GM23338 (cell line): ENCODE data around the gene QRICH2. TPM values are rescaled to one million over a fixed set of nuclear protein-coding genes. Genes with fewer than 3 reads are reported as not detected.
A peak's percentile ranks its signal among the peaks of the same experiment; 100 is the strongest.

Experiments used
- ATAC-seq: fragments of 200-7000 bp; cut with Tn5 transposase; 3 replicates; pipeline ENCODE4 v1.9.1; 2020
- DNase-seq: peaks from one replicate; pipeline ENCODE4 v3.0.0-alpha.2; 2015; ENCODE audit warnings: low spot score
- H2AFZ ChIP-seq: fragments of 200-600 bp; sonication (generic); 2 replicates; pipeline ENCODE4 v1.8.0; 2016; ENCODE audit warnings: antibody characterized with exemption, mild to moderate bottlenecking, moderate library complexity
- H3F3A ChIP-seq: fragments of 200-600 bp; sonication (generic); replicated peaks from 2 replicates; pipeline ENCODE4 v1.8.0; 2017; ENCODE audit warnings: antibody characterized with exemption, mixed run types, low read depth
- H3K27ac ChIP-seq: fragments of 200-600 bp; sonication (generic); 2 replicates; pipeline ENCODE4 v1.6.1; 2016; ENCODE audit warnings: low read depth
- H3K27me3 ChIP-seq: fragments of 200-600 bp; sonication (generic); 2 replicates; pipeline ENCODE4 v1.8.0; 2016; ENCODE audit warnings: mild to moderate bottlenecking, mixed run types, moderate library complexity; ENCODE audit not compliant: insufficient read depth
- H3K36me3 ChIP-seq: fragments of 200-600 bp; sonication (generic); 2 replicates; pipeline ENCODE4 v1.8.0; 2016; ENCODE audit warnings: mild to moderate bottlenecking; ENCODE audit not compliant: insufficient read depth
- H3K4me1 ChIP-seq: fragments of 200-600 bp; sonication (generic); 2 replicates; pipeline ENCODE4 v1.8.0; 2016; ENCODE audit warnings: mild to moderate bottlenecking, moderate library complexity; ENCODE audit not compliant: insufficient read depth
- H3K4me2 ChIP-seq: fragments of 200-600 bp; sonication (generic); 2 replicates; pipeline ENCODE4 v1.7.1; 2017; ENCODE audit warnings: mixed run types
- H3K4me3 ChIP-seq: fragments of 200-600 bp; sonication (generic); 2 replicates; pipeline ENCODE4 v1.6.1; 2016; ENCODE audit warnings: mixed run types
- H3K79me2 ChIP-seq: fragments of 200-600 bp; sonication (generic); replicated peaks from 2 replicates; pipeline ENCODE4 v1.8.0; 2017; ENCODE audit warnings: mild to moderate bottlenecking; ENCODE audit not compliant: insufficient read depth
- H3K9me2 ChIP-seq: fragments of 200-600 bp; sonication (generic); 2 replicates; pipeline ENCODE4 v1.8.0; 2017; ENCODE audit not compliant: insufficient read depth
- H4K20me1 ChIP-seq: fragments of 200-600 bp; sonication (generic); replicated peaks from 2 replicates; pipeline ENCODE4 v1.8.0; 2017; ENCODE audit warnings: mild to moderate bottlenecking; ENCODE audit not compliant: insufficient read depth
- H3K27ac Mint-ChIP-seq: 2 replicates; pipeline ENCODE4 v1.8.0; 2020; ENCODE audit warnings: inconsistent platforms, mild to moderate bottlenecking, moderate library complexity, mixed read lengths
- H3K27me3 Mint-ChIP-seq: 3 replicates; pipeline ENCODE4 v1.8.0; 2022; ENCODE audit warnings: low read depth, mild to moderate bottlenecking, moderate library complexity, mixed read lengths, inconsistent platforms; ENCODE audit not compliant: insufficient read depth, poor library complexity
- H3K36me3 Mint-ChIP-seq: 3 replicates; pipeline ENCODE4 v1.8.0; 2021; ENCODE audit warnings: low read depth, mild to moderate bottlenecking, inconsistent platforms, moderate library complexity, mixed read lengths
- H3K4me1 Mint-ChIP-seq: 3 replicates; pipeline ENCODE4 v1.8.0; 2020; ENCODE audit warnings: mild to moderate bottlenecking, inconsistent platforms, mixed read lengths
- H3K4me3 Mint-ChIP-seq: 3 replicates; pipeline ENCODE4 v1.8.0; 2021; ENCODE audit warnings: moderate library complexity, mild to moderate bottlenecking, inconsistent platforms, mixed read lengths
- H3K9me3 Mint-ChIP-seq: 3 replicates; pipeline ENCODE4 v1.8.0; 2020; ENCODE audit warnings: moderate library complexity, mild to moderate bottlenecking, inconsistent platforms, mixed read lengths
- CREB1 ChIP-seq: fragments of 250-450 bp; sonication (Bioruptor Pico); IDR thresholded peaks from 2 replicates; pipeline ENCODE4 v1.5.0; 2020; ENCODE audit warnings: low read depth, mild to moderate bottlenecking, moderate library complexity
- EZH2 ChIP-seq: fragments of 200-600 bp; sonication (generic); IDR thresholded peaks from one replicate; pipeline ENCODE4 v1.8.0; 2017; ENCODE audit warnings: antibody characterized with exemption, mild to moderate bottlenecking, low read depth; ENCODE audit not compliant: unreplicated experiment
- EZH2phosphoT487 ChIP-seq: fragments of 200-600 bp; sonication (generic); IDR thresholded peaks from one replicate; pipeline ENCODE4 v1.8.1; 2018; ENCODE audit warnings: antibody characterized with exemption; ENCODE audit not compliant: unreplicated experiment
- ZNF114 ChIP-seq: fragments of 250-450 bp; sonication (Bioruptor Pico); IDR thresholded peaks from 2 replicates; pipeline ENCODE4 v1.5.0; 2020; ENCODE audit warnings: mild to moderate bottlenecking, moderate library complexity
- ZNF331 ChIP-seq: fragments of 250-450 bp; sonication (Bioruptor Pico); IDR thresholded peaks from 2 replicates; pipeline ENCODE4 v1.5.0; 2020; ENCODE audit warnings: low read depth, mild to moderate bottlenecking, moderate library complexity
- ZNF462 ChIP-seq: fragments of 250-450 bp; sonication (Bioruptor Pico); IDR thresholded peaks from 2 replicates; pipeline ENCODE4 v1.5.0; 2020; ENCODE audit warnings: mild to moderate bottlenecking, moderate library complexity
- polyA plus RNA-seq: library from polyadenylated mRNA; unstranded; fragments of >200 nt; fragmentation: Nextera tagmentation; extraction: Ambion mirVana; gene quantifications from 2 replicates; pipeline ENCODE4 v1.2.1, GENCODE V29; 2016
- total RNA-seq: library from RNA; depleted of rRNA; stranded (reverse); fragments of >200 nt; shearing (Covaris generic); gene quantifications from 2 replicates; pipeline ENCODE4 v1.2.3, GENCODE V29; 2014
- TF ChIP-seq, protein P1 (sequence below), 2 experiments: fragments of 200-600 bp in 1 of 2; sonication (generic) in 1 of 2; conservative IDR thresholded peaks; 2 replicates each; pipeline versions ENCODE4 v1.5.1 to v1.6.1; 2016 to 2017; ENCODE audit warnings: antibody characterized with exemption in 2 of 2, low read depth in 2 of 2, mild to moderate bottlenecking in 2 of 2, moderate library complexity in 1 of 2

Gene QRICH2
- total and polyA plus RNA-seq, 2 experiments from 2014 or later = 2.2 to 3.7 TPM

- TF ChIP-seq ZNF462 (CRISPR knock-in tag) = no peak
- TF ChIP-seq EZH2 = no peak
- no peak for TF ChIP-seq ZNF331 (CRISPR knock-in tag)
- TF ChIP-seq EZH2phosphoT487 = no peak
- no peak for TF ChIP-seq CREB1 (CRISPR knock-in tag)
- no peak for TF ChIP-seq ZNF114 (CRISPR knock-in tag)
Measured at GRCh38 chr17:76275382-76276068, 32.6 kb downstream of the QRICH2 start (continued).

- Histone ChIP-seq H4K20me1 (no peaks in the 10 kb centered on the region), H3K79me2 (no peaks in the 10 kb centered on the region), H3K4me2 (no peak overlapping the region), H3F3A (peaks cover 3% of the 10 kb centered on the region; the same call in 1 of the 2 replicates), H3K36me3 (no peaks in the 10 kb centered on the region), H3K27me3 (no peaks in the 10 kb centered on the region), H3K4me1 (peaks cover 10% of the 10 kb centered on the region), H2AFZ (no peak overlapping the region), H3K9me2 (no peaks in the 10 kb centered on the region), H3K27ac (no peak overlapping the region), H3K4me3 (no peak overlapping the region)
- Mint-ChIP-seq H3K9me3 (no peaks in the 10 kb centered on the region), H3K4me3 (no peak overlapping the region), H3K27ac (no peak overlapping the region), H3K4me1 (peaks cover 25% of the 10 kb centered on the region), H3K36me3 (peaks cover 4% of the 10 kb centered on the region; the same call in 1 of the 3 replicates), H3K27me3 (peaks cover 16% of the 10 kb centered on the region)
- TF ChIP-seq, protein P1, sequence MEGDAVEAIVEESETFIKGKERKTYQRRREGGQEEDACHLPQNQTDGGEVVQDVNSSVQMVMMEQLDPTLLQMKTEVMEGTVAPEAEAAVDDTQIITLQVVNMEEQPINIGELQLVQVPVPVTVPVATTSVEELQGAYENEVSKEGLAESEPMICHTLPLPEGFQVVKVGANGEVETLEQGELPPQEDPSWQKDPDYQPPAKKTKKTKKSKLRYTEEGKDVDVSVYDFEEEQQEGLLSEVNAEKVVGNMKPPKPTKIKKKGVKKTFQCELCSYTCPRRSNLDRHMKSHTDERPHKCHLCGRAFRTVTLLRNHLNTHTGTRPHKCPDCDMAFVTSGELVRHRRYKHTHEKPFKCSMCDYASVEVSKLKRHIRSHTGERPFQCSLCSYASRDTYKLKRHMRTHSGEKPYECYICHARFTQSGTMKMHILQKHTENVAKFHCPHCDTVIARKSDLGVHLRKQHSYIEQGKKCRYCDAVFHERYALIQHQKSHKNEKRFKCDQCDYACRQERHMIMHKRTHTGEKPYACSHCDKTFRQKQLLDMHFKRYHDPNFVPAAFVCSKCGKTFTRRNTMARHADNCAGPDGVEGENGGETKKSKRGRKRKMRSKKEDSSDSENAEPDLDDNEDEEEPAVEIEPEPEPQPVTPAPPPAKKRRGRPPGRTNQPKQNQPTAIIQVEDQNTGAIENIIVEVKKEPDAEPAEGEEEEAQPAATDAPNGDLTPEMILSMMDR (conservative IDR thresholded peaks at IDR 0.05; ENCODE audit: low read depth in 2 of 2) = peak in 1 of 2 experiments; percentile 32; a peak in 1 of 4 replicates
- TF ChIP-seq ZNF331 (CRISPR knock-in tag) = no peak
- ATAC-seq (no peak), DNase-seq (no peak)
Measured at GRCh38 chr17:76274112-76274956, 33.7 kb downstream of the QRICH2 start.
